CD4-positive, alpha-beta T cell treated with Interleukin-12 subunit alpha and Interleukin-12 subunit beta, for 1 hour (primary cell): Measurements from ENCODE around the gene INVS.

ENCODE experiments used
- DNase-seq: peaks from one replicate; pipeline ENCODE4 v3.0.0-alpha.2; 2020

INVS gene

GRCh38 chr9:100350188-100350587 lies 251.1 kb downstream of the INVS start:
- DNase-seq: no peak
